ENCODE data around the gene HVCN1.

Gene HVCN1

DNA sequence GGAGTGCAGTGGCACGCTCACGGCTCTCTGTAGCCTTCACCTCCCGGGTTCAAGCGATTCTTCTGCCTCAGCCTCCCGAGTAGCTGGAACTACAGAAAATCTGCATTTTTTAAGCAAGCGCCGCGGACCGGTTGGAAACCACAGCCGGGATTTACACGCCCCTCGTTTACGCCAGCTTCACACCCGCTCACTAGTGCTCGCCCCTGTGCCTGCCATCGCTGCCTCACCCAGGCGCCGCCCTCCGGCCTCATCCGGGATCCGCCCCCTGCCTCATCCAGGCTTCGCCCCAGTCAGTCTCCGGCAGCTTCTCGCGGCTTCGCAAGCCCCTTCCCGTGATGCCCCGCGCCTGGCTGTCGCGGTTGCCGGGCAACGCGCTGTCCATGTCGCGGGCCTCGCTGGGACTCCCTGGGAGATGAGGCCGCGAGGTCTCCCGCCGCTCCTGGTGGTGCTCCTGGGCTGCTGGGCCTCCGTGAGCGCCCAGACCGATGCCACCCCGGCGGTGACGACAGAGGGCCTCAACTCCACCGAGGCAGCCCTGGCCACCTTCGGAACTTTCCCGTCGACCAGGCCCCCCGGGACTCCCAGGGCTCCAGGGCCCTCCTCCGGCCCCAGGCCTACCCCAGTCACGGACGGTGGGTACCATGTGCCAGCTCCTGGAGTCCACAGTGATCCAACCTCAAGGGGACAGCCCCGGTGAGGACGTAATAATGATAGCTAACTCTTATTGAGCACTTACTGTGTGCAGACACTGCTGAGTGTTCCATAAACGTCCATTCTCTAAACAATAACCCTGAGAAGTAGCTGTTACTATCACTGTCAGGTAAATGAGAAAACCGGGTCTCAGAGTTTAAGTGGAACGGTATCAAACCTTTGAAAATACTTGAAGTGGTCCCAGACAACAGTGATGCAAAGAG lies 74.9 kb downstream of the HVCN1 start, which contains the start of gene TCTN1:
Gene TCTN1, plus strand, starts transcription at position 359 of the 914 bp plus-strand sequence. Its CDS starts 54 bp downstream, at position 413.
- peak; percentile 79 to 87 for DNase-seq

DNA sequence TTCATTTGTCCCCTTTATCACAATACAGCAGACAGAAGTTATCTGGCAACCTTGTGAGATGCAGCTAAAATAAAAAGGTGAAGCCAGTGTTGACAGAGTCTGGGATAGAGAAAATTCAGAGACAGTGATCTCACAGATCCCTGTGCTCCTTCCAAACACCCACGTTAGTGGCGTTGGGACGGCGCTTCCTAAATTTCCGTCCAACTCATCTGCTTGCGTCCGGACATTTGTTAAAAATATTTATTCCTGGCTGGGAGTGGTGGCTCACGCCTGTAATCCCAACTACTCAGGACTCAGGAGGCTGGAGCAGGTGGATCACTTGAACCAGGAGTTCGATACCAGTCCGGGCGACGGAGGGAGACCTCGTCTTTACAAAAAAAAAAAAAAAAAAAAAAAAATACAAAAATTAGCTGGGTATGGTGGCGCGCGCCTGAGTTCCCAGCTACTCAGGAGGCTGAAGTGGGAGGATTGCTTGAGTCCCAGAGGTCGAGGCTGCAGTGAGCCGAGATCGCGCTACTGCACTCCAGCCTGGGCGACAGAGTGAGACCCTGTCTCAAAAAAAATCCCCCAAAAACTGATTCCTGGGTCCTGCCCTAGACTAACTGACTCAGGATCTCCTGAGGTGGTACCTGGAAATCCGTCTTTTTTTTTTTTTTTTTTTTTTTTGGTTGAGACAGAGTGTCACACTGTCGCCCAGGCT lies 75.7 kb downstream of the HVCN1 start:
- no peak for DNase-seq

DNA sequence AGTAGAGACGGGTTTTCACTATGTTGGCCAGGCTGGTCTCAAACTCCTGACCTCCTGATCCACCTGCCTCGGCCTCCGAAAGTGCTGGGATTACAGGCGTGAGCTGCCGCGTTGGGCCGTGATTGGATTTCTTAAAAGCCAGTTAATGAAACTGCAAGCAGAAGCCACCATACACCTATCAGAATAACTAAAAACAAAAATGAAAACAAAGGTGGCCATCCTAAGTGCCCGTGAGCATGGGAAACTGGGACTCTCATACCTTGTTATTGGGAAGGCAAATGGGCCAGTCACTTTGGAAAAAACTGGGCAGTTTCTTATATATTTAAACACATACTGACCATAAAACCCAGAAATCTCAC lies 82.7 kb downstream of the HVCN1 start:
- no peak for DNase-seq

DNA sequence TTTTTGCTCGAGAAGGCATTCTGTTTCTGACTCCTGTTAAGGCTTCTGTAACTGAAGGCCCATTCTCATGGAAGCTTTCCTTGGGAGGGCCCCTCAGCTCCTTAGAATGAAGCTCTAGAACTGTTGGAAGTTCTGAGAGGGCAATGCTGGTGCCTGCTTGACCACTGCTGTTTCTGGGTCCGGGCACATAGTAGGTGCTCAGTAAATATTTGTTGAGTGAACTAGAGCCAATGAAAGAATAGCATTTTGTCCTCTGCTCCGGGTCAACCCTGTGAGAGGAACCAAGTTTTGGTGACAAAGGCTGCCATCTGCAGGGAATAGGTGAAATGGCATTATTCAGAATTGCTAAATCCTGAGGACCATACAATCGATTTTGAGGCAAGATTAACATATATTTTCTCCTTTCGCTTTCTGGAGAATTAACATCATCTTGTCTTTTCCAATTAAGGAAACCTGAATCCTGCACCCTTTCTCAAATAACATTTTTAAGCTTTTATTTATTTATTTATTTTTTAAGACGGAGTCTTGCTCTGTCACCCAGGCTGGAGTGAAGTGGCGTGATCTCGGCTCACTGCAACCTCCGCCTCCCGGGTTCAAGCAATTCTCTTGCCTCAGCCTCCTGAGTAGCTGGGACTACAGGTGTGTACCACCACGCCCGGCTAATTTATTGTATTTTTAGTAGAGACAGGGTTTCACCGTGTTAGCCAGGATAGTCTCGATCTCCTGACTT lies 86.7 kb downstream of the HVCN1 start:
- DNase-seq = peak; percentile 34 to 58

DNA sequence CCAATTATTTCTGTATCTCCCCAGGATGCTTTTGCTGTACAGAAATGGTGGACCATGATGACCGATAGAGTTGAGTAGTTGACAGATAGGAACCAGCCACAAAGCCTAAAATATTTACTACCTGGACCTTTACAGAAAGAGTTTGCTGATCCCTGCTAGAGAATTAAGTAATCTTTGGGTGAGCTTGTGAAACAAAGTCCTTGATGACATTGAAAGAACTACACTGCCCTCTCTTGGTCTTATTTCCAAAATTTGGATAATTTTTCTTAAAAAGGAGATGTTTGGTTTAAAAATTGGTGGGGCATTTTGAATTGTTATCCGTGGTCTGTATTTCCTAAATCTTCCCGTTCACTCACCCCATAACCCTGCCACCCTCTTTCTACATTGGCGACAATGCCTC lies 88.7 kb downstream of the HVCN1 start:
- DNase-seq = peak in 1 of 2 experiments; percentile 49

DNA sequence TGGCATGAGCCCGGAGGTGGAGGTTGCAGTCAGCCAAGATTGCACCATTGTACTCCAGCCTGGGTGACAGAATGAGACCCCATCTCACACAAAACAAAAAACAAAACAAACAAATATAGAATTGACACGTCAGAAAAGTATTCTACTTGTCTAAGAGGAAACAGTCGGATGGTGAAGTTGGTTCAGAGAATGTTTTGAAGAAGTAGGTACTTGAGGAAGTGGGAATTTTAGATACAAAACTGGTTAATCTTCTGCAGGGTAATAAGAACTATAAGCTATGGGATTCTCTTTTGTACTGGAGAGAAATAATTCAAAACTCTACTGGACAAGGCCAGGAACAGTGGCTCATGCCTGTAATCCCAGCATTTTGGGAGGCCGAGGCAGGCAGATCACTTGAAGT lies 89.6 kb downstream of the HVCN1 start:
- DNase-seq = no peak

All from NCI-H524 (cell line).